Parietal lobe (tissue), 2 donors: ENCODE data around the gene TBX18. TPM values are rescaled to one million over a fixed set of nuclear protein-coding genes. Genes with fewer than 3 reads are reported as not detected.

Source experiments
- small RNA-seq: library from RNA; depleted of rRNA; stranded (forward); fragments of <200 nt; gene quantifications from one replicate; pipeline ENCODE3, GENCODE V24; 2014; ENCODE audit warnings: low replicate concordance
- total RNA-seq: library from RNA; depleted of rRNA; stranded (reverse); fragments of >200 nt; gene quantifications from one replicate; pipeline ENCODE4 v1.2.3, GENCODE V29; 2014

TBX18 gene
- total RNA-seq, result 2.2 TPM

GRCh38 chr6:84764332-84765049, at the start of gene TBX18:
Gene TBX18, minus strand, starts transcription at chr6:84764598. Its CDS starts 417 bp downstream, at chr6:84764181.

Small RNA genes lying within 50 kb of the gene (small RNA-seq; reads per million reads assigned to genes)
- not detected for gene AL590143.1
